Nephron progenitor cell (in vitro differentiated cells): ENCODE results near the gene CCK.

Experiments used
- DNase-seq: peaks from one replicate; pipeline ENCODE4 v3.0.0; 2021
- H3K27ac Mint-ChIP-seq: 2 replicates; pipeline ENCODE4 v1.8.0; 2021; ENCODE audit warnings: mild to moderate bottlenecking, moderate library complexity, mixed read lengths
- H3K27me3 Mint-ChIP-seq: 2 replicates; pipeline ENCODE4 v1.8.0; 2021; ENCODE audit warnings: mild to moderate bottlenecking, low read depth, mixed read lengths; ENCODE audit not compliant: poor library complexity
- H3K36me3 Mint-ChIP-seq: 2 replicates; pipeline ENCODE4 v1.8.0; 2021; ENCODE audit warnings: low read depth, mixed read lengths
- H3K4me1 Mint-ChIP-seq: 2 replicates; pipeline ENCODE4 v1.8.0; 2021; ENCODE audit warnings: mixed read lengths
- H3K4me3 Mint-ChIP-seq: 2 replicates; pipeline ENCODE4 v1.8.0; 2021; ENCODE audit warnings: mild to moderate bottlenecking, moderate library complexity, mixed read lengths
- H3K9me3 Mint-ChIP-seq: 2 replicates; pipeline ENCODE4 v1.8.0; 2021; ENCODE audit warnings: mild to moderate bottlenecking, moderate library complexity, mixed read lengths
- TF ChIP-seq, protein P1 (sequence below): fragments of 200-600 bp; sonication (generic); IDR thresholded peaks from 2 replicates; pipeline ENCODE4 v1.5.0; 2021; ENCODE audit warnings: antibody characterized with exemption

CCK gene, protein sequence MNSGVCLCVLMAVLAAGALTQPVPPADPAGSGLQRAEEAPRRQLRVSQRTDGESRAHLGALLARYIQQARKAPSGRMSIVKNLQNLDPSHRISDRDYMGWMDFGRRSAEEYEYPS

DNA sequence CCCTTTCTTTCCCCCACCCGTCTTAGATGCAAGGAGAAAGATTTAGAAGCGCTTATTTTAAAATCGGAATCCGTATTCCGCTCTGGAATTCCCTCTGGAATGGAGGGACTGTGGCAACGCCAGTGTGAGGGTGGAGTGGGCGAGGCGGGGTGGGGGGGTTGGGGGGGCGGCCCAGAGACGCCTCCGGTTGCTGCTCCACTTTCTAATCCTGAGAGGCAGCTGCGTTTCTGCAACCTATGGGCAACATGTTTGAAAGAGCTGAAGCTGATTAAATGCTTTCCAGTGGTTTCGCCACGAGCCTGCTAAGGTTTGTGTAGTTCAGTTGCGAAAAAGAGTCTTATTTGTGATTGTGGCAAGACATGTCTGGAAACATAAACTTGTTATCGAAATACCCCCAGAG is at the start of gene CCK:
Gene CCK, minus strand, starts transcription at position 101 of the 400 bp plus-strand sequence. CDS start 2,555 bp downstream, outside the sequence.
- H3K27me3 Mint-ChIP-seq: peaks cover 79% of the 10 kb centered on the region
- no peak within 1 kb of the TSS for H3K4me3 Mint-ChIP-seq
- no peaks in the 10 kb centered on the region for H3K4me1 Mint-ChIP-seq
- TF ChIP-seq, protein P1, sequence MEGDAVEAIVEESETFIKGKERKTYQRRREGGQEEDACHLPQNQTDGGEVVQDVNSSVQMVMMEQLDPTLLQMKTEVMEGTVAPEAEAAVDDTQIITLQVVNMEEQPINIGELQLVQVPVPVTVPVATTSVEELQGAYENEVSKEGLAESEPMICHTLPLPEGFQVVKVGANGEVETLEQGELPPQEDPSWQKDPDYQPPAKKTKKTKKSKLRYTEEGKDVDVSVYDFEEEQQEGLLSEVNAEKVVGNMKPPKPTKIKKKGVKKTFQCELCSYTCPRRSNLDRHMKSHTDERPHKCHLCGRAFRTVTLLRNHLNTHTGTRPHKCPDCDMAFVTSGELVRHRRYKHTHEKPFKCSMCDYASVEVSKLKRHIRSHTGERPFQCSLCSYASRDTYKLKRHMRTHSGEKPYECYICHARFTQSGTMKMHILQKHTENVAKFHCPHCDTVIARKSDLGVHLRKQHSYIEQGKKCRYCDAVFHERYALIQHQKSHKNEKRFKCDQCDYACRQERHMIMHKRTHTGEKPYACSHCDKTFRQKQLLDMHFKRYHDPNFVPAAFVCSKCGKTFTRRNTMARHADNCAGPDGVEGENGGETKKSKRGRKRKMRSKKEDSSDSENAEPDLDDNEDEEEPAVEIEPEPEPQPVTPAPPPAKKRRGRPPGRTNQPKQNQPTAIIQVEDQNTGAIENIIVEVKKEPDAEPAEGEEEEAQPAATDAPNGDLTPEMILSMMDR: no peak
- H3K36me3 Mint-ChIP-seq: no peaks in the 10 kb centered on the region
- H3K27ac Mint-ChIP-seq: no peak within 1 kb of the TSS
- no peak for DNase-seq
- peaks cover 22% of the 10 kb centered on the region for H3K9me3 Mint-ChIP-seq

DNA sequence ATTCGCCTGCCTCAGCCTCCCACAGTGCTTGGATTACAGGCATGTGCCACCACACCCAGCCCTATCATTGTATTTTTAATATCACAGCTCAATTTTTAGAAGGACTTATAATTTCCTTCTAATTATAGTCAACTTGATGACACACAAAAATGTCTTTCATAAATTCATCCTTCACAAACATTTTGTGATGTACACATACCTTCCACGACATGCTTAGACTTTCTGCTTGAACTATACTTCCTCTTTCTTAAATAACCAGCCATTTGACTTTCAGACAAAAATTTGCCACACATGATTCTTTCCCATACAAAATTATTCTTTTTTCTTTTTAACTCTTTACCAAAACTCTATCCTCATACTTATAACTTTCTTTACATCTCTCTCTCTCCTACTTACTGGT is 48.4 kb upstream of the CCK start:
- Mint-ChIP-seq H3K27me3 (no peaks in the 10 kb centered on the region), H3K4me1 (no peaks in the 10 kb centered on the region), H3K9me3 (peaks cover 57% of the 10 kb centered on the region), H3K27ac (no peak overlapping the region), H3K36me3 (peaks cover 11% of the 10 kb centered on the region), H3K4me3 (no peak overlapping the region)
- no peak for DNase-seq
- TF ChIP-seq, protein P1: no peak

DNA sequence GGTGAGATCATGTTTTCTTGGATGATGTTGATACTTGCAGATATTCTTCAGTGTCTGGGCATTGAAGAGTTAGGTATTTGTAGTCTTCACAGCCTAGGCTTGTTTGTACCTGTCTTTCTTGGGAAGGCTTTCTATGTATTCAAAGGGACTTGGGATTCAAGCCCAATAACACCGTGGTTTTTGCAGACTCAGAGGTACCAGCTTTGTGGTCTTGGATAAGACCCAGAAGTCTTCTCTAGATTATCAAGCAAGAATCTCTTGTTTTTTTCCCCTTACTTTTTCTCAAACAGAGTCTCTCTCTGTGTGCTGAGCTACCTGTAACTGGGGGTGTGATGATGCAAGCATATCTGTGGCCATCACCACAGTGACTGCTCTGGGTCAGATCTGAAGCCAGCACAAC is 42.7 kb upstream of the CCK start:
- no peaks in the 10 kb centered on the region for H3K4me1 Mint-ChIP-seq
- peaks cover 9% of the 10 kb centered on the region for H3K27me3 Mint-ChIP-seq
- peaks cover 15% of the 10 kb centered on the region for H3K9me3 Mint-ChIP-seq
- H3K36me3 Mint-ChIP-seq: no peaks in the 10 kb centered on the region
- no peak overlapping the region for H3K4me3 Mint-ChIP-seq
- TF ChIP-seq, protein P1: no peak
- H3K27ac Mint-ChIP-seq: no peak overlapping the region
- DNase-seq: no peak

DNA sequence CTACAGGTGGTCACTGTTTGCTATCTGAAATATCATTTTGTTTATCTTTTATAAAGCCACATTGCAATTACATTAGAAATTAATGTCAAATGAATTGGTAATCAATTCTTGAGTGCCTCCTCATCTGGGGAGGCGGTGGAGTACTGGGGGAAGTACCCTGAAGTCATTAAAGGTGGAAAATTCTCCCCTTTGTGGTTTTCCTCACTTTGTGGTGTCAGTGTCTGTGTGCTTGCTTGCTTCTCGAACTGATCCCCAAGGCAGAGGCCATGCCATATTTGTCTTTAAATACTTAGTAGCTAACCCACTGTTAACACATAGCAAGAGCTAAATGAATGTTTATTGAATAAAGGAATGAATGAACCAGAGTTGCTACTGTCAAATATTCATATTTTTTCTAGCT is 40.5 kb upstream of the CCK start:
- H3K27me3 Mint-ChIP-seq: peaks cover 13% of the 10 kb centered on the region
- H3K4me3 Mint-ChIP-seq: no peak overlapping the region
- no peak for DNase-seq

DNA sequence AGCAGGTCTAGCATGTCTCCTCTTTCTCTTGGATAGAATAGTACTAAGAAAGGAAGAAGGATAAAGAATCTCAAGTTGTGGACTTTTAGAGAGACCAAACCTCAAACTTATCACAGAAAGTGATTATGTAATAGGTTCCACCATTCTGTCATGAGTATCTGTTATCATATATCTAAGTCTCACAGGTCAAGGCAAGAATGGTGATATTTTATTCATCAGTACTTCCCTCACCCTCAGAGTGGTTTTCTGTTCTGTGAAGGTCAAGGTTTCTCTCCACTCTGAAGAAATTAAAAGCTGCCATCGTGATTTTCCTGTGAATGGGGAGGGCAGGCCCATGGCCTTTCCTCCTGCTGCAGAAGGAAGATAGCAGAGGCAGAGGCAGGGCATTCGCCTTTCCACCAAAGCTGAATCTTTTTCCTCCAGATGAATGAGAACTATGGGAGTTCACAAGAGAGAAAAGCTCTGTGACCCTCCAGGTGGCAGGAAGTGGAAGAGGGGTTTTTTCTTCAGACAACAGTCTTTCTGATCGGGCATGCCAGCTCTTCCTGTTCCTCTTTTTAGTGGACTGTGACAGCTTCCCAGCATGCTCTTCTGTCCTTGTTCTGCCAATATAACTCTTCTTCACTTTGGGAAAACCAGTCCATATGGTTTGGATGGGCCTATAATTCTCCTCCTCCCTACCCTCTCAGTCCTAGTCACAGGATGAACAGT is 37.1 kb upstream of the CCK start:
- Mint-ChIP-seq H3K4me3 (no peak overlapping the region), H3K27ac (no peak overlapping the region), H3K27me3 (peaks cover 10% of the 10 kb centered on the region), H3K36me3 (no peaks in the 10 kb centered on the region), H3K4me1 (no peaks in the 10 kb centered on the region), H3K9me3 (no peaks in the 10 kb centered on the region)
- TF ChIP-seq, protein P1: no peak
- no peak for DNase-seq

More for the DNA sequence above, 40.5 kb upstream of the CCK start:
- H3K4me1 Mint-ChIP-seq: no peaks in the 10 kb centered on the region
- no peaks in the 10 kb centered on the region for H3K9me3 Mint-ChIP-seq
- TF ChIP-seq, protein P1: no peak
- H3K36me3 Mint-ChIP-seq: no peaks in the 10 kb centered on the region
- H3K27ac Mint-ChIP-seq: no peak overlapping the region
